WERI-Rb-1 (cell line): Measurements from ENCODE around the gene PABPC1L.

Experiments
- DNase-seq: peaks from one replicate; pipeline ENCODE4 v3.0.0-alpha.2; 2020
- H3K27ac ChIP-seq: fragments of 250-450 bp; sonication (Bioruptor Pico); 2 replicates; pipeline ENCODE4 v1.5.1; 2020; ENCODE audit warnings: mild to moderate bottlenecking, moderate library complexity
- H3K27me3 ChIP-seq: fragments of 250-450 bp; sonication (Bioruptor Pico); 2 replicates; pipeline ENCODE4 v1.5.1; 2021; ENCODE audit warnings: mild to moderate bottlenecking, low read depth, moderate library complexity; ENCODE audit not compliant: insufficient read depth, severe bottlenecking
- H3K36me3 ChIP-seq: fragments of 250-450 bp; sonication (Bioruptor Pico); 2 replicates; pipeline ENCODE4 v1.5.1; 2020; ENCODE audit warnings: mild to moderate bottlenecking, moderate library complexity
- H3K4me3 ChIP-seq: 2 replicates; pipeline ENCODE4 v1.5.1; 2011; ENCODE audit warnings: low read depth, mild to moderate bottlenecking, control low read depth, low read length
- H3K9me3 ChIP-seq: fragments of 250-450 bp; sonication (Bioruptor Pico); 2 replicates; pipeline ENCODE4 v1.5.1; 2021; ENCODE audit warnings: mild to moderate bottlenecking, moderate library complexity; ENCODE audit not compliant: severe bottlenecking
- CTCF ChIP-seq: IDR thresholded peaks from 2 replicates; pipeline ENCODE4 v1.5.1; 2011; ENCODE audit warnings: low read depth, mild to moderate bottlenecking, control low read depth, inconsistent platforms, low read length

PABPC1L gene

DNA sequence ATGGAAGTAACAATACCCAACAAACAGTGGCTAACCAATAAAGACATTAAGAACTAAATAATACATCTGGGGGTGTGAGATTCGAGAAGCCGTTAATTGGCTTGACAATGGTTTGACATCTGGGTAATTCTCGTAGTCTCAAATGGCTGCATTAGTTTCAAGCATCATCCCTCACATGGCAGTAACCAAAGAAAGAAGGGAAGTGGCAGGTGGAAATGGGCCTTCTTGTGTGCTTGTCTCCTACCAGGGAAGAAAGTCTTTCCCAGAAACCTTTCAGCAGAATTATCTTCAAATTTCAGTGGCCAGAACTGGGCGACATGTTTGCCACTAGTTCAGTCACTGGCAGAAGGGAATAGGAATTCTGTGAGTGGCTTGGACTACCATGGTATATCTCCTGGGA lies 66.8 kb downstream of the PABPC1L start:
- no peak overlapping the region for H3K27ac ChIP-seq
- no peak for TF ChIP-seq CTCF
- no peaks in the 10 kb centered on the region for H3K27me3 ChIP-seq
- no peak overlapping the region for H3K4me3 ChIP-seq
- peaks cover 51% of the 10 kb centered on the region for H3K36me3 ChIP-seq
- DNase-seq = no peak
- H3K9me3 ChIP-seq = no peaks in the 10 kb centered on the region

- no peak overlapping the region for H3K27ac ChIP-seq
Observed at GRCh38 chr20:44979090-44979621, 69.3 kb downstream of the PABPC1L start.

GRCh38 chr20:44981736-44982406 lies 72.0 kb downstream of the PABPC1L start:
- H3K36me3 ChIP-seq = peaks cover 39% of the 10 kb centered on the region

More at GRCh38 chr20:44979090-44979621, 69.3 kb downstream of the PABPC1L start:
- no peak for DNase-seq
- peaks cover 45% of the 10 kb centered on the region for H3K36me3 ChIP-seq
- H3K4me3 ChIP-seq = no peak overlapping the region
- H3K27me3 ChIP-seq = no peaks in the 10 kb centered on the region
- no peaks in the 10 kb centered on the region for H3K9me3 ChIP-seq
- TF ChIP-seq CTCF = no peak

DNA sequence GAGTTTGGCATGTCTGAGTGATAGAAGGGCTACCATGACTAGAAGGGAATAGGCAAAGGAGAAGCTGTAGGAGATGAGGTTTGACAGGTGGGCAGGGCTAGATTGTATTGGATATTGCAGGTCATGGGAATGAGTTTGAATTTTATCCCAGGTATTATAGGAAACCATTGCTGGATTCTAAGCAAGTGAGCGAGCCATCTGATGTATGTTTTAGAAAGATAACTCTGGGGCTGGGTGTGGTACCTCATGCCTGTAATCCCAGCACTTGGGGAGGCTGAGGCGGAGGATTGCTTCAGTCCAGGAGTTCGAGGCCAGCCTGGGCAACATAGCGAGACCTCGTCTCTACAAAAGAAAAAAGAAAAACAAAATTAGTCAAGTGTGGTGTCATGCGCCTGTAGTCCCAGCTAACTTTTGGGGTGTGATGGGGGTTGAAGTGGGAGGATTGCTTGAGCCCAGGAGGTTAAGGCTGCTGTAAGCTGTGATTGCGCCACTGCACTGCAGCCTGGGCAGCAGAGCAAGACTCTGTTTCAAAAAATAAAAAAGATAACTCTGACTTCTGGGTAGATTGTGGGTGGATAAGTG lies 73.3 kb downstream of the PABPC1L start:
- Histone ChIP-seq H3K27me3 (no peaks in the 10 kb centered on the region), H3K9me3 (no peaks in the 10 kb centered on the region), H3K36me3 (peaks cover 49% of the 10 kb centered on the region), H3K4me3 (no peak overlapping the region), H3K27ac (no peak overlapping the region)
- no peak for TF ChIP-seq CTCF
- no peak for DNase-seq

More at GRCh38 chr20:44981736-44982406, 72.0 kb downstream of the PABPC1L start:
- Histone ChIP-seq H3K9me3 (no peaks in the 10 kb centered on the region), H3K27ac (no peak overlapping the region), H3K4me3 (no peak overlapping the region), H3K27me3 (no peaks in the 10 kb centered on the region)
- TF ChIP-seq CTCF = no peak
- no peak for DNase-seq

DNA sequence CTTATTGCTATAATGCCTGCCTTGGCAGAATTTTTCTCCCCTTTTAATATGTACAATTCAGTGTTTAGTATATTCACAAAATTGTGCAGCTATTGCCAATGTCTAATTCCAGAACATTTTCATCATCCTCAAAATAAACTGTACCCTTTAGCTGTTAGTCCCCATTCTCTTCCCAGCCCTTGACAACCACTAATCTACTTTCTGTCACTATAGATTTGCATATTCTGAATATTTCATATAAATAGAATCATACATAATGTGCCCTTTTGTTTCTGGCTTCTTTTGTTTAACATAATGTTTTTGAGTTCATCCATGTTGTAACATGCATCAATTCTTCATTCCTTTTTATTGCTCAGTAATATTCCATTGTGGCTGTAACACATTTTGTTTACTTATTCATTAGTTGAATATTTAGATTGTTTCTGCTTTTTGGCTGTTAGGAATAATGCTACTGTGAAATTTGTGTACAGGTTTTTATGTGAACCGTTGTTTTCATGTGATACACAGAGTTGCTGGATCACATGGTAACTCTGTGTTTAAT lies 78.8 kb downstream of the PABPC1L start:
- Histone ChIP-seq H3K9me3 (no peaks in the 10 kb centered on the region), H3K36me3 (peaks cover 25% of the 10 kb centered on the region), H3K4me3 (no peak overlapping the region), H3K27ac (no peak overlapping the region), H3K27me3 (no peaks in the 10 kb centered on the region)
- no peak for TF ChIP-seq CTCF
- DNase-seq = no peak
